HUES6 (cell line): ENCODE results near the gene AFF2.

Experiments
- H3K27ac ChIP-seq: 2 replicates; pipeline ENCODE4 v1.7.0; 2013; ENCODE audit warnings: low read depth, mild to moderate bottlenecking, low read length, inconsistent platforms
- H3K27me3 ChIP-seq: 2 replicates; pipeline ENCODE4 v1.6.1; 2013; ENCODE audit warnings: low read length; ENCODE audit not compliant: control insufficient read depth, insufficient read depth
- H3K36me3 ChIP-seq: 2 replicates; pipeline ENCODE4 v1.6.1; 2013; ENCODE audit warnings: low read length; ENCODE audit not compliant: control insufficient read depth, insufficient read depth
- H3K4me1 ChIP-seq: 2 replicates; pipeline ENCODE4 v1.6.1; 2013; ENCODE audit warnings: low read length; ENCODE audit not compliant: control insufficient read depth, insufficient read depth
- H3K4me3 ChIP-seq: 2 replicates; pipeline ENCODE4 v1.5.1; 2013; ENCODE audit warnings: low read depth, low read length
- H3K9ac ChIP-seq: one replicate; pipeline ENCODE4 v1.6.1; 2013; ENCODE audit warnings: mild to moderate bottlenecking, low read length
- H3K9me3 ChIP-seq: 2 replicates; pipeline ENCODE4 v1.6.1; 2013; ENCODE audit warnings: low read depth, low read length; ENCODE audit not compliant: control insufficient read depth, insufficient read depth

AFF2 gene

GRCh38 chrX:148556498-148556897 lies 56.1 kb downstream of the AFF2 start:
- H3K27ac ChIP-seq: no peak overlapping the region
- H3K4me3 ChIP-seq: no peak overlapping the region
- H3K9me3 ChIP-seq: no peaks in the 10 kb centered on the region
- no peaks in the 10 kb centered on the region for H3K36me3 ChIP-seq
- no peaks in the 10 kb centered on the region for H3K4me1 ChIP-seq
- H3K9ac ChIP-seq: no peak overlapping the region
- no peaks in the 10 kb centered on the region for H3K27me3 ChIP-seq

DNA sequence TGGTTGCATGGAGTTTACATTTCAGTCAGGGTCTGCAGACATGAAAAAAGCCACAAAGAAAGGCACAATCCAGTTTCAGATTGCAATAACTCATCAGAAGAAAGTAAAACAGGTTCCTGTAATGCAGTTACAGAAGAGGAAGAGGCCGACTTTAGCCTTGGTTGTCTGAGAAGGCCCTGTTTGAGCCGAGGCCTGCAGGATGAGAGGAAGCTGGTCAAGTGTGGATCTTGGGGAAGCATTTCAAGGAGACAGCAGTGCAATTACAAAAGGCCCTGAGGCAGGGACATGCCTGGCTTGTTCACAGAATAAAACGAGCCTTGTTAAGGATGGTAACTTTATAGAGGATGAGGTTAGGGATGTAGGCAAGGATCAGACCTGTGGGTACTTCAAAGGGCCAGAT lies 62.4 kb downstream of the AFF2 start:
- H3K9ac ChIP-seq: no peak overlapping the region

DNA sequence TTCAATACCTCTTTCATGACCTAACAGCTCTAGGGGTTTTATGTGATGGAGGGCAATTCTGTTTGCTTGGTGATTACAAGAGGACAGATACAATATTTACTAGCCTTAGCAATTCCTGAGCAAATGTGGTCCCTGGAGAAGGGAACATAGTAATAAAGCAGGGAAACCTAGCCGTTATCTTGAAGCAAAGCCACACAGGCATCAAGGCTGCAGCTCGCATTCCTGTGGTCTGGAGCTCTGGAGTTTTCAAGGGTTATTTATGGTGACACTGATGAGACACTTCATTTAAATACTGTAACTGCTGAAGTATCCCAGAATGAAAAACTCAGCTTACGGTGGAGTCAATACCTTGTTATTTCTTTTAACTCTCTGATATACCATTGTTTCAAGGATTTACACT lies 66.8 kb downstream of the AFF2 start:
- Histone ChIP-seq H3K9me3 (no peaks in the 10 kb centered on the region), H3K27ac (no peak overlapping the region; the same call in 1 of the 2 replicates), H3K27me3 (no peaks in the 10 kb centered on the region; the same call in 1 of the 2 replicates), H3K9ac (no peak overlapping the region), H3K4me3 (no peak overlapping the region), H3K36me3 (no peaks in the 10 kb centered on the region), H3K4me1 (peaks cover 24% of the 10 kb centered on the region)

More for the DNA sequence above, 62.4 kb downstream of the AFF2 start:
- Histone ChIP-seq H3K4me3 (no peak overlapping the region), H3K27ac (no peak overlapping the region), H3K27me3 (no peaks in the 10 kb centered on the region), H3K4me1 (peaks cover 16% of the 10 kb centered on the region), H3K36me3 (no peaks in the 10 kb centered on the region), H3K9me3 (no peaks in the 10 kb centered on the region)

DNA sequence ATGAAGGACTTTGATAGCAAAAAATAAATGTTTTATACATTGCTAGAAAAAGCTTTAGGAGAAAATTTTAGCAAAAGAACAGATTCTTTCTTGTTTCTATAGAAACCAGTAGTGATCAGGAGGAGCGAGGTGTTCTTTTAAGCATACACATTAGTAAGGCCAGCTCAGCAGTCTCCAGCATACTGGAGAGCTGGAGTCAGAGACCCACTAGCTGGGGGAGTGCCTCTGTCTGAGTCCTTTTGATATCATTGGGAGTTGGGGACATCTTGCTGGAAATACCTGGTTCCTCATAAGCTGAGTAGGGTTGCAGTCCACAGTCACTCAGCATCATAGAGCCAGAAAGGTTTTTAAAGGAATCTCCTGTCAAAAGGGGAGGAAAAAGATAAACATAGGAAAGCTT lies 67.4 kb downstream of the AFF2 start:
- no peak overlapping the region for H3K9ac ChIP-seq
- H3K27ac ChIP-seq: no peak overlapping the region; the same call in 1 of the 2 replicates
- H3K27me3 ChIP-seq: no peaks in the 10 kb centered on the region; the same call in 1 of the 2 replicates
- H3K36me3 ChIP-seq: no peaks in the 10 kb centered on the region
- peaks cover 21% of the 10 kb centered on the region for H3K4me1 ChIP-seq
- no peaks in the 10 kb centered on the region for H3K9me3 ChIP-seq
- no peak overlapping the region for H3K4me3 ChIP-seq

DNA sequence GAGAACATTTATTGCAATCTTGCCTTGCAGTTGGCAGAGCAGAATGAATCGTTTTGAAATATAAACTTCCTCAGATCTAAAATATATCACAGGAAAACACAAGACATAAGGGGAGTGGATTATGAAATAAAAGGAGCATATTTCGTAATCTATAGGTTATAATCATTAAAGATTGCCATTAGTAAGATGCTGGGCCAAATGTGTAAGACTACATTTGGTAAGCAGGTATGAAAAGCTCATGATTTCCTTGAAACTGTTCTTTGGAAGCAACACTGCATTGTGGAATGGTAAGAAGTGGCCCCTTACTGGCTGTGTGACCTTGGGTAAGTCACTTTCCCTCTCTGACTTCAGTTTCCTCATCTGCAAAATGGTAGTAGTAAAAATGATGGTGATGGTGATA lies 68.3 kb downstream of the AFF2 start:
- Histone ChIP-seq H3K27ac (no peak overlapping the region), H3K4me1 (peaks cover 14% of the 10 kb centered on the region), H3K27me3 (no peaks in the 10 kb centered on the region; the same call in 1 of the 2 replicates), H3K36me3 (no peaks in the 10 kb centered on the region), H3K4me3 (no peak overlapping the region), H3K9me3 (no peaks in the 10 kb centered on the region), H3K9ac (no peak overlapping the region)

DNA sequence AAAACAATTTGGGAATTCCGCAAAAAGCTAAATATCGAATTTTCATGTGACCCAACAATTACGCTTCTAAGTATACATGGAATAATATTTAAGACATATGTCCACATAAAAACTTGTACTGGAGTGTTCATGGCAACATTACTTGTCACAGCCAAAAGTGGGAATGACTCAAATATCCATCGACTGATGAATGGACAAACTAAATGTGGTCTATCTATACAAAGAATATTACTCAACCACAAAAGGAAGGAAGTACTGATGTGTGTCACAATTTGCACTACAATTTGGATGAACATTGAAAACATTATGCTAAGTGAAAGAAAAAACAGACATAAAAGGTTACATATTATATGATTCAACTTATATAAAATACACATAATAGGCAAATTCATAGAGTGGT lies 71.9 kb downstream of the AFF2 start:
- Histone ChIP-seq H3K27me3 (no peaks in the 10 kb centered on the region; the same call in 1 of the 2 replicates), H3K36me3 (no peaks in the 10 kb centered on the region), H3K4me1 (peaks cover 14% of the 10 kb centered on the region), H3K27ac (no peak overlapping the region), H3K9ac (no peak overlapping the region), H3K4me3 (no peak overlapping the region), H3K9me3 (no peaks in the 10 kb centered on the region)

DNA sequence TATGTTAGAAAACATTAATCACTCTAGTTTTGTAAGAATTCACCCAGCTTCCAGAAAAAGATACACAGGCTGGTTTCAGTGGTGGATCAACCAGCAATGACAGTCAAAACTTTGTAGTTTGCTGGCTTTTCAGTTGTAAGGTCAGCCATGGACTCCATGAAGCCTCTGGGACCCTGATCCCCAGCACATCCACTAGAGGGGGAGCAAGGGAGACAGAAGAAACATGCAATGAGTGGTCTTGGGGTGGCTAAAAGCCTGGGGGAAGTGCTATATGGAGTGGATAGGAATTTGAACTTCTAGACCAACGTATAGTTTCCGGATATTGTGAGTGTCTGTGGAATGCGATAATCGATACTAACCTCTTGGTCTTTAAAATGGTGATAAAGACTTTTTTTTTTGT lies 72.7 kb downstream of the AFF2 start:
- Histone ChIP-seq H3K27ac (no peak overlapping the region), H3K9me3 (no peaks in the 10 kb centered on the region), H3K9ac (no peak overlapping the region), H3K27me3 (no peaks in the 10 kb centered on the region; the same call in 1 of the 2 replicates), H3K36me3 (no peaks in the 10 kb centered on the region), H3K4me3 (no peak overlapping the region), H3K4me1 (peaks cover 6% of the 10 kb centered on the region; the same call in 1 of the 2 replicates)

DNA sequence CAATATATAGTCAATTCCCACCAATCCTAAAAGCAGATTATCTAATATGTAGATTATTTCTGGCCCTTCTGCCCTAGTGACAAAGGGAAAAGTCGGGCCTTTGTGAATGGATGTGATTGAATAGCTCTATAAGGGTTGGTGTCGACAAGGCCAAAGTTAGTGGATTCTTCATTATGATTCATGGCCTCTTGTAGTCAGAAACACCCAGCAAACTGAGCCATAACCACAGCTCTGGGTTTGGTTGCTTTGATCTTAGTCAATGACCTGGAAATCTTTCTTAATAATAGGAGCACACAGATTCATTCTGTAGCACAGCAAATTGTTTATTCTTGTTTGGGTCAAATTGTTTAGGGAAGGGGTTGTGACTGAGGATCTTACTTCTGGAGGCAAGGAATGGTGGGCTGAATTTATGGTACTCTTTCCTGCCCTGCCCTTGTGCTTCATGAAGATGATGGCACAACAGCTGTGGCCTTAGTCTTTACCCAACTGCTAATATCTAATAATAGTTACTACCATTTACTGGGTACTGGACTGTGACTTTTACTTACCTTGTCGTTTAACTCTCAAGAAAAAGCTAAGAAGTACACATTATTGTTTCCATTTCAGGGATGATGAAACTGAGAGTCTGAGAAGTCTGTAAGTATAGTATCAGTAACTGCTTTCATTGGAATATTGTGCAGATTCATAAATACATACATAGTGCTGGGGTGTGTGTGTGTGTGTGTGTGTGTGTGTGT lies 74.0 kb downstream of the AFF2 start:
- H3K9ac ChIP-seq: no peak overlapping the region
- no peaks in the 10 kb centered on the region for H3K27me3 ChIP-seq
- peaks cover 5% of the 10 kb centered on the region; the same call in 1 of the 2 replicates for H3K4me1 ChIP-seq
- H3K27ac ChIP-seq: no peak overlapping the region
- no peak overlapping the region for H3K4me3 ChIP-seq
- no peaks in the 10 kb centered on the region for H3K9me3 ChIP-seq
- H3K36me3 ChIP-seq: no peaks in the 10 kb centered on the region

DNA sequence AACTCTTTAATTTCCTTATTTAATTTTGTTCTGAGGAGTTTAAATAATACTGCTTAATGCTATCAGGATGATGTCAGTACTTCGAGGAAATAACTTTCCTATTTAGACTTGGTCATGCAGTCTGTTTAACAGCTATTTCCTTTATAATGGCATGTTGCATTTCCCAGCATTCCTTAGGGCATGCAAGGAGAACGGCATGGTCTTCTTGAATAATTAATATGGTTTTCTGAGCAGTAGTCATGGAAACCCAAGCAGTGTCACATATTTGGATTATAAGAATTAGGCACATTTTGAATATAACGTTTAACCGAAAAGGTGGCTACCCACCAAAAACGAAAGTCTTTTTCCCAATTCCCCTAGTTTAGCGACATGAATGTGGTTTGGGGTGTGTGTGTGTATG lies 76.0 kb downstream of the AFF2 start:
- Histone ChIP-seq H3K36me3 (no peaks in the 10 kb centered on the region), H3K4me1 (no peaks in the 10 kb centered on the region), H3K4me3 (no peak overlapping the region), H3K27me3 (no peaks in the 10 kb centered on the region), H3K27ac (no peak overlapping the region), H3K9ac (no peak overlapping the region), H3K9me3 (no peaks in the 10 kb centered on the region)

DNA sequence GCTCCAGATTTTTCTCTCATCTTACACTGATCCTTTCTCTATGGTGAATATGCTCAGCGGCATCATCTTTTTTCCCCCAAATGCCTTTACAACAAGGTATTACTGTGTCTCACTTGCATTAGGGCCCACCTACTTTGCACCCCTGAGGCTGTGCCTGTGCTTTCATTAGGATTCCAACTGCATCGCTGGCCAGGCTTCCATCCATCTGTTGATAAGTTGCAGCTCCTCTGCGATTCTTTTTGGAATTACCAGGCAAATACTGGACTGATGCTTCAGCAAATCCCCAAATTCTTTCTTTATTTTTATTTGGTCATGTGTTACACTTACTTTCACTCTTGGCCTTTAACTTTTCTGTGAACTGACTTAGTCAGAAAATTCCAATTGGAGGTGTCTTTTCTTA lies 77.3 kb downstream of the AFF2 start:
- no peaks in the 10 kb centered on the region for H3K9me3 ChIP-seq
- H3K4me1 ChIP-seq: no peaks in the 10 kb centered on the region
- no peak overlapping the region for H3K27ac ChIP-seq
- H3K36me3 ChIP-seq: no peaks in the 10 kb centered on the region
- H3K27me3 ChIP-seq: no peaks in the 10 kb centered on the region
- no peak overlapping the region for H3K4me3 ChIP-seq
- H3K9ac ChIP-seq: no peak overlapping the region

GRCh38 chrX:148580016-148580415 lies 79.6 kb downstream of the AFF2 start:
- Histone ChIP-seq H3K4me1 (no peaks in the 10 kb centered on the region), H3K9ac (no peak overlapping the region), H3K36me3 (no peaks in the 10 kb centered on the region), H3K27ac (no peak overlapping the region), H3K9me3 (no peaks in the 10 kb centered on the region), H3K27me3 (no peaks in the 10 kb centered on the region), H3K4me3 (no peak overlapping the region)
